NCI-H1048 (cell line): Measurements from ENCODE around the gene PLIN5.

ENCODE experiments used
- DNase-seq: peaks from one replicate; lab custom pipeline; 2025; lab: John Stamatoyannopoulos, UW

Gene PLIN5

DNA sequence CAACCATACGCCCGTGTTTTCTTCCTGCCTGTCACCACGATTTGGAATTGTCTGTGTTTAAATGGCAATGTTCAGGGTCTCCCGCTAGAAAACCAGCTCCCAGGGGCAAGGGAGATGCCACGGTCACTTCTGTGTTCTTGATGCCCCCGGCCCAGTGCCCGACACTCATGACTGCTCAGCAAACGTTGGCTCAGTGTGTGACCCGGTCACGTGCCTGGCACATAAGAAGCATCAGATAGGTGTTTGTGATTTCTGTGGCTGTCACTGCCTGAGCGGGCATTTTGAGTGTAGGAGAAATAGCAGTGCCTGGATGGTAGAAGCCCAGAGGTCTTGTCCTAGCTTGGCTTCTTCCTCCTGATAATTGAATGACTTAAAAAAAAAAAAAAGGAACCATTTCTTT is 47.5 kb downstream of the PLIN5 start:
- no peak for DNase-seq

GRCh38 chr19:4483385-4483784 is 51.6 kb downstream of the PLIN5 start:
- DNase-seq: no peak

DNA sequence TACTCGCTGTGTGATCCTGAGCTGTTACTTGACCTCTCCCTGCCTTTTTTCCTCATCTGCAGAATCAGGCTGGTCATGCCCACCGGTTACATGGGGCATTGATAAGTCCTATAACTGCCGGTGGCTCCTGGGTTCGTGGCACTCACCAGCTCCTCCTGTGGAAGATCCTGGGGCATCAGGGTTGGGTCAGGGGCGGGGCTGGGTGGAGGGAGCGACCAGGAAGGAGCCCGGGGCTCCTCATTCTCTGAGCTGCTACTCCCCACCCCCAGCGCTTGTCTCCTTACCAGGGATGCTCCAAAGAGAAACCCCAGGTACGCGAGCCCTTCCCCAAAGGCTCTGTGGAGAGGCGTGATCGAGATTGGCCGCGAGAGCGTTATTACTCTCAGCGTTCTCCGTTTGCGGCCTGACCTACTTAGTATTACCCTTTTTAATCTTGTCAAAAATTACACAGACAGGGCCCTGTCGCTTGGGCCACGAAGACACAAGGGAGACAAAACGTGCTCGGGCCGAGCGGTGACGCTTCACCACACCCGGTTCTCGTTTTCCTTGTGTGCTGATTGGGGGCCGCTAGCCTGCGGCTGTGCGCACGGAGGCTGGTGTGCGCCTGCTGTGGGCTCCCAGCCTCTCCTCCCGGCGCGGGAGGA is 52.2 kb downstream of the PLIN5 start:
- DNase-seq: no peak

DNA sequence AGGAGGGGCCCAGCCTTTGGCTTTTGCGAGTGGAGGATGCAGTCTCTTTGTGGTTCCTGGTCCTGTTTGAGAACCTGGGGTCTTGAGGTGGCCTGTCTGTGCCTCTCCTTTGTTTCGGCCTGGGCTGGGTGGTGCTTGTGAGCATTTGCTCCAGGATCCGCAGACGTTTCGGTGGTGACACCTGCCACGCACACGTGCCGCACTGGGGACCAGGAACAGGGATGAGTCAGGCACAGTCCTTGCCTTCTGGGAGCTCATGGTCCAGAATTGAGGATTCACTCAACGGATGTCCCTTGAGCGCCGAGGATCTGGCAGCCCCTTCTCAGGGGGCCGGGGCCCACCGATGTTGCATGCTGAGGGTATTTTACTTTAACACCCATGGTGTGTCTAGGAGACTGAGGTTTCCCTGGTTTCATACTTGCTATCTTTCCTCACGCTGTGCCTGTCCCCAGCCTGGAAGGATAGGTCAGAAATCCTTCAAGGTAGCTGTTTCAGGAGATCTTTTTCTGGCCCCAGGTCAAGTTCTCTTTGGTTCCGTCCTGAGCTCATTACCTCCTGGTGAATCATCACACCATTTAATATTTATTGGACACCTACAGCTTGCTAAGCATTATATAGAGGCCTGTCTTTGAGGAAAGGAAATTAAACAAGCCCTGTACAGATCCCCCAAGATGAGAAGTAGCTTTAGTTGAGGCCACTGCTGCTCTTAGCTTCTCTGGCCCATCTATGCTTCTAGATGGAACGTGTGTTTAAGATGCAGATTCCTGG is 57.8 kb downstream of the PLIN5 start:
- DNase-seq: no peak

DNA sequence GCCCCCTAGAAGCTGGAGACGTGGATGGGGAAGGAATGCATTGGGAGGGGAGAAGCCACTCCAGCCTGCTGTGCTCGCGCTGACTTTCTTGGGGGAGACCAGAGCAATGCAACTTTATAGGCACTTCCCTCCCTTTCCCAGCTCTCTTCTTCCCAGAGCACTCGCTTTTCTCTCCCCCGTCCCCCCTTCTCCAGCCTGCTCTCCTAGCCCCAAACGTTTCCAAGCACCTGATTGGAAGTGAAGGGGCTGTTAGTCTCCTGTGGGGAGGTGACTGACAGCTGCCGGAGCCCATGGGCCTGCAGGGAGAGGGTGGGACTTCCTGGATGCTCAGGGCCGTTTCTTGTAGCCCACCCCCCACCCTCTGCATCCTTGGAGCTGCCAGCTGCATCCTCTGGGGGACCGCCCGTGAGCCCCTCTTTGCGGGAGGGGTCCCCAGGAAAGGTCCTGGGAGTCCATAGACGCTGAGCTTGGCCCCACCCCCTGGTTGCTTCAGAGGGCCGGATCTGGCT is 60.5 kb downstream of the PLIN5 start:
- DNase-seq: peak; percentile 58

- no peak for DNase-seq
Observed at GRCh38 chr19:4473763-4474513, 61.1 kb downstream of the PLIN5 start.

GRCh38 chr19:4473011-4473762 is 61.8 kb downstream of the PLIN5 start:
- no peak for DNase-seq
